ENCODE measurements around the gene ZNF12.

ZNF12 gene

GRCh38 chr7:6651851-6652445, 54.8 kb downstream of the ZNF12 start:
- H3K4me3 Mint-ChIP-seq, result no peak overlapping the region
- no peak for DNase-seq
- H3K27me3 Mint-ChIP-seq (ENCODE audit: low read depth, poor library complexity), result no peaks in the 10 kb centered on the region
- H3K36me3 Mint-ChIP-seq (ENCODE audit: low read depth), result peaks cover 44% of the 10 kb centered on the region
- H3K27ac Mint-ChIP-seq, result no peak overlapping the region
- no peak for TF ChIP-seq CTCF (IDR thresholded peaks at IDR 0.05)
- peaks cover 3% of the 10 kb centered on the region for H3K4me1 Mint-ChIP-seq
- H3K9me3 Mint-ChIP-seq, result peaks cover 34% of the 10 kb centered on the region

- DNase-seq, result no peak
- Mint-ChIP-seq H3K27me3 (ENCODE audit: low read depth, poor library complexity) (no peaks in the 10 kb centered on the region), H3K9me3 (peaks cover 33% of the 10 kb centered on the region), H3K27ac (no peak overlapping the region), H3K4me3 (no peak overlapping the region), H3K4me1 (peaks cover 14% of the 10 kb centered on the region), H3K36me3 (ENCODE audit: low read depth) (peaks cover 42% of the 10 kb centered on the region)
- TF ChIP-seq CTCF (IDR thresholded peaks at IDR 0.05), result no peak
Measured at GRCh38 chr7:6650521-6651011, 56.2 kb downstream of the ZNF12 start.

GRCh38 chr7:6650086-6650485, 56.7 kb downstream of the ZNF12 start:
- H3K27ac Mint-ChIP-seq, result no peak overlapping the region
- DNase-seq, result no peak
- no peak overlapping the region for H3K4me3 Mint-ChIP-seq
- peaks cover 28% of the 10 kb centered on the region for H3K9me3 Mint-ChIP-seq
- TF ChIP-seq CTCF (IDR thresholded peaks at IDR 0.05), result no peak
- H3K27me3 Mint-ChIP-seq (ENCODE audit: low read depth, poor library complexity), result no peaks in the 10 kb centered on the region
- H3K4me1 Mint-ChIP-seq, result peaks cover 14% of the 10 kb centered on the region
- peaks cover 39% of the 10 kb centered on the region for H3K36me3 Mint-ChIP-seq (ENCODE audit: low read depth)

- Mint-ChIP-seq H3K36me3 (ENCODE audit: low read depth) (peaks cover 41% of the 10 kb centered on the region), H3K4me3 (no peak overlapping the region), H3K27me3 (ENCODE audit: low read depth, poor library complexity) (no peaks in the 10 kb centered on the region), H3K4me1 (peaks cover 14% of the 10 kb centered on the region), H3K9me3 (peaks cover 24% of the 10 kb centered on the region), H3K27ac (no peak overlapping the region)
- TF ChIP-seq CTCF (IDR thresholded peaks at IDR 0.05), result no peak
- DNase-seq, result no peak
Measured at GRCh38 chr7:6649241-6649961, 57.3 kb downstream of the ZNF12 start.

GRCh38 chr7:6648815-6649104, 58.0 kb downstream of the ZNF12 start:
- H3K36me3 Mint-ChIP-seq (ENCODE audit: low read depth), result peaks cover 46% of the 10 kb centered on the region
- no peak for DNase-seq
- H3K4me3 Mint-ChIP-seq, result no peak overlapping the region
- TF ChIP-seq CTCF (IDR thresholded peaks at IDR 0.05), result no peak
- no peak overlapping the region for H3K27ac Mint-ChIP-seq
- no peaks in the 10 kb centered on the region for H3K27me3 Mint-ChIP-seq (ENCODE audit: low read depth, poor library complexity)
- H3K4me1 Mint-ChIP-seq, result peaks cover 14% of the 10 kb centered on the region
- H3K9me3 Mint-ChIP-seq, result peaks cover 24% of the 10 kb centered on the region

Measured in nephron progenitor cell (in vitro differentiated cells).